KOPT-K1 (cell line): Measurements from ENCODE around the gene HOXD4.

Experiments
- H3K27ac ChIP-seq: fragments of 200-600 bp; sonication (generic); 2 replicates; pipeline ENCODE4 v1.5.1; 2016; ENCODE audit warnings: antibody characterized with exemption, mild to moderate bottlenecking, low read depth, low read length; ENCODE audit not compliant: poor library complexity, severe bottlenecking
- H3K36me3 ChIP-seq: fragments of 200-600 bp; sonication (generic); 2 replicates; pipeline ENCODE4 v1.5.1; 2017; ENCODE audit warnings: antibody characterized with exemption, mild to moderate bottlenecking, low read length, moderate library complexity; ENCODE audit not compliant: insufficient read depth
- H3K9me3 ChIP-seq: fragments of 200-600 bp; sonication (generic); 2 replicates; pipeline ENCODE4 v1.5.1; 2017; ENCODE audit warnings: antibody characterized with exemption, low read length, mild to moderate bottlenecking; ENCODE audit not compliant: insufficient read depth, poor library complexity, severe bottlenecking

Gene HOXD4

DNA sequence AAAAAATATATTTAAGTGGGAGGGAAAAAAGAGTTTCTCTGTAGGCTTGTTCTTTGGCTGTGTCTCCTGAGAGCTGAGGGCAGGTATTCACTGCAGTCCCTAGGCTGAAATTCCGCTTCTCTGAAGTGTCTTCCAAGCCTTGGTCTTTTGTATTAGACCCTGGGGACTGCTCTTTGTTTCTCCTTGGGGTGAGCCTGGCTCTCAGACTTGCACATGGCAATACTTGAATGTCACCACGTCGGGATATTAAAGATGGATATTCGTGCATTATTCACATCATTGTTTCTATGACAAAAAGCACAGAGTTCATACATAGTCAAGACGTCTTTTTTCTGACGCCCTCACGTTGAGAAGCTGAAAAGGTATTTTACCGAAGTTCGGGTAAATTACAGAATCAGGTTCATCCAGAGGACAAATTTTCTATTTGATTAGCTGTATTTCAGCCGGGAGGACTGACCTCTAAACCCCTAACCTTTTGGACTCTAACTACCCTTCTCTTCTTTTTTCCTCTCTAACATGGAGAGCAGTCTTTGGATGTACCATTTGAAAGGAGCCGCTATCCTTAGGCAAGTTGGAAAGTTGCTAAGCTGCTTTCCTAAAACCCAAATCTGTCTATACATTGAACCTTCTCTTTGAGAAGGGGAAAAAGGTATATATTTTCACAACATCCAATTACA lies 3.4 kb downstream of the HOXD4 start:
- Histone ChIP-seq H3K9me3 (no peaks in the 10 kb centered on the region), H3K36me3 (no peaks in the 10 kb centered on the region), H3K27ac (no peak overlapping the region)

DNA sequence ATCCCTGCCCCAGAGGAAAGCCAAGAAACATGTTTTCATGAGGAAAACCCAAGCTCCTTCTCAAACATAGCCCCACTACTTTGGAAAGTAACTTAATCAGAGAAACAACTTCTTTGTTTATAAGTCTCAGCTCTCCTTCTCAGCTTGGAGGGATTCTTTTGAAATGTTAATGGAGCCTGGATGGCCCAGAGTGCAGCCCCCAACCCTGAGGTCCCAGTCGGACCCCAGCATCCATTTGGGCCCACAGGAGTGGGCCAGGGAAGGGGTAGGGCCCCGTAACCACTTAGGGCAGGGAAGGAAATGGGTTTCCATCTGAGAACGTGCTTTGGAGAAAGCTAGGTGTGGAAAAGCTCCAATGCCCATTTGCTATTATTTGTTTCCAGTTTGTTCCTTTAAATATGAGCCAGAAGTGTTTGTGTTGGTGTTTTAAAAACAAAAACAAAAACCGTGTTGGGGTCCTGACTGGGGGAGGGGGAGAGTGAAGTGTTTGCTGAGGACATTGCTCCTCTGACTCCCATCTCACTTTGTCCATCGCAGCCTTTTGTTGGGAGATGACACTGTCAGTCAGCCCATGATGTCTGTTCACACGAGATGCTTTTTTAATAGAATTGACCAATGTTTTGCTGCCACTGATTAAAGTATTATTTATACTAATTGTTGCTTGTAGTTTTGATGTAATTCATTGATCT lies 4.2 kb downstream of the HOXD4 start:
- Histone ChIP-seq H3K9me3 (no peaks in the 10 kb centered on the region), H3K36me3 (no peaks in the 10 kb centered on the region), H3K27ac (no peak overlapping the region)

DNA sequence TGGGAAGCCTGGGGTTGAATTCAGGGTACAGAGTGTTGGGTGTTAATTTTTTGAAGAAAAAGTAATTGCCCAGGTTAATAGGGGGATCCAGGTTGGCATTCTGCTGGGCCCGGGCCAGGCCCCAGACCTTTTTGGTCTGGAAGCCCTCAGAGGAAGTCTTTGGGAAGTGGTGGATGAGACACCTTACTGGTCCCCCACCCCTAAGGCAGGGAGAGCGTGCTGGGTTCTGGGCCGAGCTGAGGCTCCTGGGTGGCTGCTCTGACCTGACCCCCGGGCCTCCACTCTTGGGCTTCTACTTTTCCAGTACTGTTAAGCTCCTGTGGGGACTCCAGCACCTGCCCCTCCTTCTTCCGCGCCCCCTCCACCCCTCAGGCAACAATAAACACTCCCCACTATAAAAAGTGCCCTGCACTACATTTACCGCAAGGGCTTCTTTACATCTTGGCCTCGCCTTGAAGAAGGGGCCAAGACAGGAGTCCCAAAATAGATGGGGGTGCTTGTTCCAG lies 5.0 kb downstream of the HOXD4 start:
- Histone ChIP-seq H3K9me3 (no peaks in the 10 kb centered on the region), H3K27ac (no peak overlapping the region), H3K36me3 (no peaks in the 10 kb centered on the region)

DNA sequence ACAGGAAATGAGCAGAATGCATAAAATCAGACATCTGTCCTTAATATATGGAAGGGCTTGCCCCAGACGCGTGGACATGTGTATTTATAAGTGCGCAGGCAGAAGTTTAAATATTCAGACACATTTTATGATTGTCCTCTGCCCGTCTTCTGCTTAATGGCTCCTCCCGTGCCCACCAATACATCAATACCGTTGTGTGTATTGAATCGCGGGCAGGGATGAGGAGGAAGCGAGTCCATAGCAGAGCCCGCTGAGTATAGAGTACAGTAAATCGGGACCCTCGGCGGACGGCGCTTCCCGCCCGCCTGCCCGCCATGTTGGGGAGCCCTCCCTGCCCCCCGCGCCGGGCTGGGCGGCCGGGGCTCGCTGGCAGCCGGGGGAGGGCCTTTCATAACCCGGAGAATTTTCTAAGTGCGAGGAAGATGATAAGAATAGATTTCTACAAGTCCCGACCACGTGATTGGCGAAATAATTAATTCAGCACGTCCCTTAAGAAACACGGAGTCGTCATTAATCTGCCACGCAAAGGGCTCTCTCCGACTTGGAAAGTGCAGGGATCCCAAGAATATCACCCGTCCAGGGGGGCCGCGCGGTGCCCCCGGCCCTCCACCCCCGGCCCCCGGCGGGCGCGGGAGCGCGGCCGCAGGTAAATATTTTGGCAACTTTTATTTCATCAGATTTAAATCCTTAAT lies 5.6 kb downstream of the HOXD4 start, which contains the start of gene HOXD3:
Gene HOXD3 (plus strand): TSS at position 501 of the 692 bp plus-strand sequence. CDS start 11,808 bp downstream, outside the sequence.
- Histone ChIP-seq H3K27ac (no peak within 1 kb of the TSS), H3K36me3 (no peaks in the 10 kb centered on the region), H3K9me3 (no peaks in the 10 kb centered on the region)

DNA sequence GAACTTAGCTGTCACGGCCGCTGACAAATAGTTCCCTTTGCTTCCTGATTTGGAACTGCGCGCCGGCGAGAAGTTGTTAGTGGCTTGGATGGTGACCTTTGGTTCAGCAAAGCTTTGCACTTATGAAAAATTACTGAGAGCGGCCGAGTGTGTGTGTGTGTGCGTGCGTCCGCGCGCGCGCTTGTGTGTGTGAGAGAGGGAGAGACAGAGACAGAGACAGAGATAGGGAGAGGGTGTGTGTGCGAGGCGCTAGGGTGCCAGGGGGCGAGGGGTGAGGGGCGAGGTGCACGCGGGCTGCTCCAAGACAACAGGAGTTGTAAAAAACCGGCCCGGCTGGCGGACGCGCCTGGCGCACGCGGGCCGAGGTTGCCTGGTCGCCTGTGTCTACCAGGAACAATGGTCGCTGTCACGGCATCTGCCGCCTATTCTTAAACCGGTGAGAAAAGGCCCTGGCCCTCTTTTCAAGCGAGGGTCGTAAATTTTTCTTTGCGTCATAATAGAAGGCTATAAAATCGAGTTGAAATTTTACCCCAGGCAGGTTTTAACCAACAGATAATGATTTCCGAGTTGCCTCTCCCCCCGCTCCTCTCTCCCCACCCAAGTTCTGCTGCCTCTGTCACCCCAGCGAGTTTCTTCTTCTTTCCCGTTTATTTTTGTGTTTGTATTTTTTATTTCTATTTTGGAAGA lies 6.3 kb downstream of the HOXD4 start:
- Histone ChIP-seq H3K36me3 (no peaks in the 10 kb centered on the region), H3K9me3 (no peaks in the 10 kb centered on the region), H3K27ac (no peak overlapping the region)

DNA sequence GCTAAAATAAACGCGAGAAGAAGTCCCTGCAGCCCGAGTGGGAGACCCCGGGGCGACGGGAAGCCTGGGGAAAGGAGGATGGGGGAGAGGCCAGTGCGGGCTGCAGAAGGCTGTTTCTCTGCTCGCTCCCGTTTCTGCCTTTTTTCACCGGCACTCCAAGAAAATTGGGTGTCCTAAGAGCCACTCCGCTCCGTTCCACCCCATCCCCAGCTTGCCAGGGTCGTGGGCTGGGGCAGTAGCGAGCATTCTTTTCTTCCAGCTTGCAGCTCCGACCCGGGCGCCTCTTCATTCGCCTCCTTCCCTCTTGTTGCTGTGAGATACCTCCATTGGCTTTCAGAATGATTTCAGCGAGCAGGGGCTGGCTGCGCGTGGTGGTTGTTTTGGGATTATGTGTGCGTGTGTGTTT lies 6.8 kb downstream of the HOXD4 start:
- Histone ChIP-seq H3K9me3 (no peaks in the 10 kb centered on the region), H3K36me3 (no peaks in the 10 kb centered on the region), H3K27ac (no peak overlapping the region)

DNA sequence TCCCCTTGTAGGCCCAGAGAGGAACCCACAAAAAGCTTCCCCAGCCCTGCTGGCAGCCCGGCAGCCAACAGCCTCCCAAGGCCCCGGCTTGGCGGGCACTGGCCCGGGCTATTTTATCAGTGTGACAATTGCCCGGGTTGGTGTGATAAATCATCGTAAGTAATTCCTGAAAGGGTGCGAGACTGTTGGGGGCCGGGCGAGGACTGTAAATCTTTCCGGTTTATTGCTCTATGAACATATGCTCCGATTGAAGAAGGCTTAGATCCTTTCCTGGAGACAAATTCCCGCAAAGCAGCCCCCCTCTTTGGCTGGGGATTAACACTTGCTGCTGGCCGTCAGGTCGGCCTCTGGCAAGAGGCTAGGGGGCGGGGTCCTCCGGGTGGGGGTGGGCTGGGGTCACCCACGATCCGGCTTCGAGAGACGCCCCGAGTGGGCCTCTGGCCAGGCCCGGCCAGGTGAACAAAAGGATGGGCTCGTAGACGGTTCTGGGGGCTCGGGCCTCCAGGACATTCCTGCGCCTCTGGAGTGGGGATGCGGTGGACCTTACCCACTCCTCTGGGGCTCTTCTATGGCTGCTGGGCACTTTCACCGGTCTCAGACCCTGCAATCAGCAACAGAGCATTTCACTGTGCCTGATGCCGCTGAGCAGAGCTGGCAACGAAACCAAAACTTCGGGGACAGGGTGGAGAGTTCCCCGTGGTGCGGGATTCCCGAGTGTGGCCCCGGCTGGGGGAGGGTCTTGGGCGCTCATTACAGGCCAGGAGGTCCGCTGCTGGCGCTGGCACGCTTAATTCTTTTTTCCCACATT lies 7.7 kb downstream of the HOXD4 start:
- no peaks in the 10 kb centered on the region for H3K9me3 ChIP-seq
- H3K27ac ChIP-seq, result no peak overlapping the region
- H3K36me3 ChIP-seq, result no peaks in the 10 kb centered on the region

DNA sequence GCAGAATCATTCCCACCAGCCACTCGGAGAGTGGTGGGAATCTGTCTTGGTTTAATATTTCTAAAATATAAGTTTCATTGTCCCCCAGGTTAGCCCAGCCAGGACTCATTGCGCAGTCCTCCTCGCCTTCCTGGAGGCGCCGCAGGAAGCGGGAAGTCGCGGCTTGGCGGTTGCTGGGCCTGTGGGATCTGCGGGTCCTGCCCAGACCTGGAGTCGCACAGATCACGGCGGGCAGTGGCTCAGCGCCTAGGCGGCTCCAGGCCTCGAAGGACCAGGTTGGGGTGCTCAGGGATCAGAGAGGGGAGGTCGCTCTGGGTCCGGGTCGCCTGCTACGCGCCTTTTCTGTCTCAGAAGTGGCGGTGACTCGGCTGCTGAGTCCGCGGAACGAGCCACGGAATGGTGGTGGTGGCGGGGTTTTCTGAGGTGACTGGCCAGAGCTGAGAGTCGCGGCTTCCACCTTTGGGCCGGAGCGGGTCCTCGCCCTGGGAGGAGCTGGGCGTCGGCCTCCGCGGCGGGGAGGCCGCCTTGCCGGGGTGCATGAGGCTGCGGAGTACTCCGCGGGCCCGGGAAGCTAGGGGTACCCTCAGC lies 8.4 kb downstream of the HOXD4 start:
- H3K27ac ChIP-seq, result no peak overlapping the region
- no peaks in the 10 kb centered on the region for H3K9me3 ChIP-seq

DNA sequence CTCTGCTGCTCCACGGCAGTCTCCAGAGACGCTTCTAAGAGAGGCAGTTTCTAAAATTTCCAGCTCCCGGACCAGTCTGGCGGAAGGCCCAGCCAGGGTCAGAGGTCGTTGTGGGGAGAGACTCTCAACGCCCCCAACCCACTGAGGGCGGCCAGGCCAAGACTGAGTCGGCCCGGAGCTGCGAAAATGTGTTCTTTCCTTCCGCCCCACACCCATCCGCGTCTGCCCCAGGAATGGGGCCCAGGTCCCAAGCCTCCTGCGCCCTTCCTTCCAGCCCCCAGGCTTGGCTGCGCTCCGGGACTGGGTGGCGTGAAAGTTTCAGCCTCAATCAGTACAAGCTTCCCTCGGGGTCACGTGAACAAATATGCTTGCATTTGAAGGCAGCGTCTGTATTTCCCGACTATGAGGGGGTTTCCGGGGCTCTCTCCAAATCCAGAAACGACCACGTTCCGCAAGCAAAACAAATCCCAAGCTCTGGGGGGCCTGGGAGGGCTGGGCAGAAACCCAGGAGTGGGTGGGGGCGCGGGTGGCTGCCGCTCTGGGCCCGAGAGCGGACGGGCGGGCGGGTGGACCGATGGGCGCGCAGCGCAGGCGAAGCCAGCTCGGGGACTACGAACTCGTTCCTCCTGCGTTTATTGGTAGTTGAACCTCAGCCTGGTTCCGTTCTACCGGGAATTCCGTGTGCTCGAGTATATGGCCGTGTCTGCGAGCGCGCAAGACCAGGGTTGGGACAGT lies 9.1 kb downstream of the HOXD4 start:
- Histone ChIP-seq H3K9me3 (no peaks in the 10 kb centered on the region), H3K36me3 (no peaks in the 10 kb centered on the region)

More for the DNA sequence above, 8.4 kb downstream of the HOXD4 start:
- H3K36me3 ChIP-seq, result no peaks in the 10 kb centered on the region

DNA sequence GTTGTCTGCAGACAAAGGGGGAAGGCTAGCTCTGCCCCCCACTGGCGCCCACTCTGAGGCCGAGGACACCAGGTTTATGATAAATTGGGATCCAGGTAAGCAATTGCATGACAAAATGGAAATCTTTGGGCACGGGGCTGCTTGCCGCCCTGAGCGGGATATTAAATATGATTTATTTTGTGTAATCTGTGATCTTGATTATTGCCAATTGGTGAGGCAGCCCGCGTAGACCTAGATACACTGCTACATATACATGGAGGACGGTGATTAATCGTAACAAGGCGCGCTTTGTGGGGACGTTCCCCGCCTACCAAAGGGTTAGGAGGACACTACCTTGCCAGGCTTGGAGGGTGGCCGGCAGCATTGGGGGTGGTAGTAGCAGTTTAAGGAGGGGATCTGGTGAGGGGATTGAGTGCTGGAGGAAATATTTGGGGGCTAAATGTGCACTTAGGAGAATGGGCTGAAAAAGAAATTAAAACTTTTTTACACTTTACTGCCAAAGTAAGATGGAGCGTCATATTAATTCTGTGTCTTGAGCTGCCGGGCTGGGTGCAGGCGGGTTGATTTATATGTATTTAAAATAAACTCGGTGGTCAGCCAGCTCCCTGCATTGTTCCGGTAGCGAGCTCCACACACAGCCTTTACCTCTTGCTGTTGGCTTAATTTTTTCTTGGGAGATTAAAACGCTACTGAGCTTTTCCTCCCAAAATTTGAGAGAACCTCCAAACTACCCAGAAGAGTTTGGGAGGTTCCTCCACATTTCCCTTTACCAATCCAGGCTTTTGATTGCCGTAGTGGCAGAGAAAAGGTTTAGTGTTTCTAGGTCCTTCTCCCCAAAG lies 9.9 kb downstream of the HOXD4 start:
- Histone ChIP-seq H3K9me3 (no peaks in the 10 kb centered on the region), H3K36me3 (no peaks in the 10 kb centered on the region), H3K27ac (no peak overlapping the region)

More for the DNA sequence above, 9.1 kb downstream of the HOXD4 start:
- H3K27ac ChIP-seq, result no peak overlapping the region

DNA sequence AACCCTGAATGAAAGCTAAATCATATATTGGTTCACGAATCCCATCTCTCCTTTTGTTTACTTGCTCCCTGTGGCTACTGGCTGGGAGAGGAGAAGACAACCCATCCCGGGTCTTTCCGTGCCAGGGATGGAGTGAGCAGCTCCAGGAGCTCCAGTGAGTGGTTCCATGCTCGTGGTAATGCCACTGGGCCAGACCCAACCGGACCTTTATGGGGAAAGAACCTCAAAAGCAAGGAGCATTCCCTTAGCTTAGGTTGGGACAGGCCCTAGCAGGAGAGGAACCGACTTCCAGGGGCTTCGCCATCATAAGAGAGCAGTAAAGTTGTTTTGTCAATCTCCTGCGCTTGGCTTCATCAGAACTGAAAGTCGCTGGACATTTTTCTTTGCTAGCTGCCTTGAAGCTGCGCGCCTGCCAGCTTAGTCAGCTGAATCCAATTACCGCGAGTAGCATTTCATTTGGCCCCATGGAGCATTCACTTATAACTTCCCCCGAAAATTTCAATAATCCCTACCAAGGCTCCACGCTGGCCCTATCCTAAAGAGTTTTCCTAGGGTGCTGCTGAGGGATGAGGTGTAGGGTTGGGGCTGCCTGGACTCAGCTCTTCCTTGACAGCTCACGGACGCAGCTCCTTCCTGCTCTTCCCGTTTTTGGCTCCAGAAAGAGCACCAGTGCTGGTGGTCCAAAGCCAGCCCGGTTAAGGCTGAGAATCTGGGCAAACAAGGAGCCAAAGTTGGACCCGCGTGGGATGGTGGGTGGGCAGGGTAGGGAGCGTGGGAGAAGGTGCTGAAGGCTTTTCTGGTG lies 10.7 kb downstream of the HOXD4 start:
- H3K9me3 ChIP-seq, result no peaks in the 10 kb centered on the region
- no peak overlapping the region for H3K27ac ChIP-seq
- no peaks in the 10 kb centered on the region for H3K36me3 ChIP-seq

DNA sequence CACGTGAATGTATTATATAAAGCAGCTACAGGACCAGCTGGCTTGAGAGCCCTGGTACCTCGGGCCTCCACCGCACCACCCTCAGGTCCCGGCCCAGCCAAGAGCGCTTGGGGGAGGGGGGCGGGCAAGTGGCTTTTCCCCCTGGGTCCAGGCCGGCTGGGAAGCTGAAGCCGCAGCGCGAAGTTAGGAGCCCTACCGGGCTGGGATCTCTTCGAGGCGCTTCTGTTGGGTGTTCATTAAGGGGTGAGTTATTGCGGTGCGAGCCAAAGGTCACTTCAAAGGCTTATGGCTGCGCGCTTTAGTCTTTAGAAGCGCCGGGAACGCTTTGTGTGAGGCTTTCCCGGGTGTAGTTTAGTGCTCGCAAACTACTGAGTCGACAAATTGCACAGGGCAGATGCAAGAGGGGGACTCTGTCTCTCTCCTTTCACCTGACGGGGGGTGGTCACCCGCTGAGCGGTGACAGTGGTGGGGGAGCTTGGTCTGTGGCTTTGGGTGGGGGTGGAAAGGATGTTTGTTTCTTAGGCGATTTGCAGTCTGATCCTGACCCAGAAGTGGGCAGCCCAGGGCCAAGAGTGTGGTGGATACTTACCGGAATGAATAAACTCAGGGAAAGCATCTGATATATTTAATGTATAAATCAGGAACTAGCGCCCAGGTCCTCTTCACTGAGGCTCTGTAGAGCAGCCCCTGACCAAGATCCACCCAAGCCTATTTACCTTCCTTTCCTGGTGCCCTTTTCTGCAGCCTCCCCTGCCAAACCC lies 11.7 kb downstream of the HOXD4 start:
- no peak overlapping the region for H3K27ac ChIP-seq
- H3K36me3 ChIP-seq, result no peaks in the 10 kb centered on the region
- H3K9me3 ChIP-seq, result no peaks in the 10 kb centered on the region
